Stimulated activated CD8-positive, alpha-beta memory T cell treated with anti-CD3 and anti-CD28 coated beads, Interleukin-7, amount 100 ng/mL, for 1 hour (primary cell): ENCODE data around the gene ZBTB38.

Experiments
- DNase-seq, 2 donors: peaks; one replicate each; pipeline ENCODE4 v3.0.0-alpha.2; 2020; ENCODE audit warnings: low read depth in 2 of 2

ZBTB38 gene

GRCh38 chr3:141337523-141337854 is 30.8 kb upstream of the ZBTB38 start:
- no peak for DNase-seq

DNA sequence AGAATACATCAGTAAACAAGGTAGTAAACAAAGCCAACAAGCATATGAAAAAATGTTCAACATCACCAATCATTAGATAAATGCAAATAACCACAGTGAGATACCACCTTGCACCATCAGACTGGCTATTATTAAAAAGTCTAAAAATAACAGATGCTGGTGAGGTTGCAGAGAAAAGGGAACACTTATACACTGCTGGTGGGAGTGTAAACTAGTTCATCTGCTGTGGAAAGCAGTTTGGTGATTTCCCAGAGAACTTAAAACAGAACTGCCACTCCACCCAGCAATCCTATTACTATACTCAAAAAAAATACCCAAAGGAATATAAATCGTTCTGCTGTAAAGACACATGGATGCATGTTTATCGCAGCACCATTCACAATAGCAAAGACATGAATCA is 30.3 kb upstream of the ZBTB38 start:
- DNase-seq: no peak

- no peak for DNase-seq
Observed at GRCh38 chr3:141338881-141339280, 29.4 kb upstream of the ZBTB38 start.

DNA sequence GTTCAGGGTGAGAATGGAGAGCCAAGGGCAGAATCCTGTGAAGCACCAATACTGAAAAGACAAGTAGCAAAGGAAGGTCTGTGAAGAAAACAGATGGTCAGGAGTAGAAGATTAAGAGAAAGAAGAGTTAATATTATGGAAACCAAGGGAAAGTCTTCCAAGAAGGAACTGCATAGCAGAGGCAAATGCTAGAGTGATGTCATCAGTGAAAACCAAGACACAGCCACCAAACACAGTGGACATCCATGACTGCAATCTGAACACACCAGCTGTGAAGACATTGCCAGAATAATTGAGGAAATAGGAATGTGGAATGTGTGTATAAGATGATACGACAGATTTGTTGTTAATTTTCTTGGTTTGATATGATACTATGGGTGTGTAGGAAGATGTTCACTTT is 26.8 kb upstream of the ZBTB38 start:
- no peak for DNase-seq

DNA sequence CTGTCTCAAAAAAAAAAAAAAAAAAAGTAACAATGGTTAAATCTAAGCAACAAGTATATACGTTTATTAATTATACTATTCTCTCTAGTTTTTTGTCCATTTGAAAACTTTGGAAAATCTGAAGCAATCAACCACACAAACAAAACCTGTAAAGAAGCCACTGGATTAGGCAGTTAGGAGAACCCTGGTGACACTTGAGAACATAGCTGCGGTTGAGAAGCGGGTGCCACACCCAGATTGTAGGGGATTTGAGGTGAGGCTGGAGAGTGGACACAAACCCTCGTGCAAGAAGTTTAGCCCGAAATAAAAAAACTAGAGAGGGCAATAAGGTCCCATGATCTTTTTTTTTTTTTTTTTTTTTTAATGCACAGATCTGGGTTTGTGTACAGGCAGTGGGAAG is 25.9 kb upstream of the ZBTB38 start:
- no peak for DNase-seq

DNA sequence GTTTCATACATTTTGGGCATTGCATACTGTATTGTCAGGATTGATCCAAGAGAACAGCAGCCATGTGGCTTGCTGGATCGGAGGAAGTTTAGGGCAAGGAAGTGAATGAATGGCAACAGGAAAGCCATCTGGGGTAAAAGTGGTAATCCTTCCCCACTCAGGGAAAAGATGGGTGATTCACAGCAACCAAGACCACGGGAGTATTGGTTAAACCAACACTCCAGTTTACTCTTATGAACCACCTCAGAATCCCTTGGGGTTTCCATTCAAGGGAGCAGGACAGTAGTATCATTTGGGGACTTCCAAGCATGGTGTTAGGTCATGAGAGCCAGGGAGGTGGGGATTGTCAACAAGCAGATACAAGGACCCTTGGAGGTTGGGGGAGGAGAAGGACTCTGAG is 25.2 kb upstream of the ZBTB38 start:
- no peak for DNase-seq

- no peak for DNase-seq
Observed at GRCh38 chr3:141343865-141344271, 24.4 kb upstream of the ZBTB38 start.

DNA sequence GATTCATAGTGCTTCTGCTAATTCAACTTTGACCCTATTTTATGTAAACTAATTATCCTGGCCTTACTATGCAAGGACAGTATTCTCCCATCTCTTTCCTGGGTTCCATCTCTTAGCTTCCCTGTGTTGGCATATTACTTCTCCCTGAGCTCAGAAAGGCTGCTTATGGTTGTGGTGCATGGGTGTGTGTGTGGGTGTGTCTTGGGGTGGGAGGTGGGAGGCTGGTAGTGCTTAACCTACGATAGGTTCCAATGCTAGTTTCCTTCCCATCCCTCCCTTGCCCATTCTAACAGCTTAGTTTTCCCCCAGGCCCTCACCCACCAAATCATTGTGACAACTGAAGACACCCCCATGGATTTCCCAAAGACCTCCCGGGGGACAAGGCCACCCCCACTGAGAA is 22.8 kb upstream of the ZBTB38 start:
- no peak for DNase-seq

DNA sequence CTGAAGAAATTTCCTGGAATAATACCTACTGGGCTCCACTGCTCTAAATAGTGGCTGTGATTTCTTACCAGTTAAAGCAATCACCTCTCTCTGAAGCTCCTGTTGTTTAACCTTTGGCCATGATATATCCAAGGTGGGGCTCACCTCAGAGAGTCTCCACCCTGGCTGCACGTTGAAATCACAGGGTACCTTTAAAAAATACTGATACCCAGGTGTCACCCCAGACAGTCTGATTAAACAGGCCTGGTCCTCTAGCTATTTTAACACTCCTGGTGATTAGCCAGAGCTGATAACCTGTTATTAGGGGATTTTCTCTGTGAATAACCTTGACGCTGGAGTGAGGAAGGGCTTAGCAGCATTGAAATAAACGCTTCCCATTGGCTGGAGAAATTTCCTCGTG is 22.3 kb upstream of the ZBTB38 start:
- DNase-seq: no peak

DNA sequence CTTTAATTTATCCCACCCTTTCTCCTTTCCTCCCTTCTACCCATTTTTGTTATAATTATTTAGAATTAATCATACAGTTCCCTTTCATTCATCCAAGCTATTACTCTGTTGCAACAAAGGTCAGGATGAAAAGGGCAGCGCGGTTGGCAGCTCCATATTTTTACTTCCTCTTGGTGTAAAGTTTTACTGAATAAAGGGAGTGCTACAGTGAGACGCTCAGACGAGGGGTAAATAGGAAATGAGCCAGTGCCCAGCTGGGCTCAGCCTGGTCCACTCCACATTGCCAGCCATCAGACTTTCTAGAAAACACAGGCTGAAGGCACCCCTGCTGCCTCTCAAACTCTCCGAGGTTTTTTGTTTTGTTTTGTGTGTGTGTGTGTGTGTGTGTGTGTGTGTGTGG is 21.9 kb upstream of the ZBTB38 start:
- no peak for DNase-seq

DNA sequence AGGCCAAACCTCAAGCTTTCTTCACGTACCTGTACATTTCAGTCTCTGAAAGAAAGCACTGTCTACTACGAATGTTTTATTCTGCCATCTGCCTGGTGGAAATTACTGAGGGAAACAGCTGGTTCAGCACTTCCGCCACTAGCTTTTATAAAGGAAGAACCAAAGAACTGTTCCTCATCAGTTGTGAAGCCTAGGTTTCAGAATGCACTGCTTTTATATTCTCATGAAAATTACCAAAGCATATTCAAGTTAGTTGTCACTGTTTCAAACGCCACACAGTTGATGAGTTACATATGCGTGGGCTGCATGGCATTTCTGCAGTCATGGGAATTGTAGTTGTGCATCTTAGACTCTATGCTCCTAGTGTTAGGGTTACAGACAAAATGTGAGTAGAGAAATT is 21.5 kb upstream of the ZBTB38 start:
- no peak for DNase-seq

- no peak for DNase-seq
Observed at GRCh38 chr3:141348837-141349236, 19.5 kb upstream of the ZBTB38 start.

DNA sequence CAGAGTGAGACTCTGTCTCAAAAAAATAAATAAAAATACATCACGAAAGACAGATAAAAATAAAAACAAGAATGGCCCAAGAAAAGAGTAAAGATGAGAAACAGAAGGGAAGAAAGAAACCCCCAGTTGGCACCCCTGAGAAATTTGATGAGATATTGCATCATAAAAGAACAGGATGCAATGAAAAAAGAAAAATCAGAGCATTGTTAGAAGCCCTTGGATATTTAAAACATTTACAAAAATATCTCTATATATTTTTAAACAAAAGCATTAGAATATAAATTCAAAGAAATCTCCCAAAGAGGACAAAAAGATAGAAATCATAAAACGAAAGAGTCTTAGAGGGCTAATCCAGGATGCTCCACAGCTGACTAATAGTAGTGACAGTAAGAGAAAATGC is 18.6 kb upstream of the ZBTB38 start:
- DNase-seq: no peak

DNA sequence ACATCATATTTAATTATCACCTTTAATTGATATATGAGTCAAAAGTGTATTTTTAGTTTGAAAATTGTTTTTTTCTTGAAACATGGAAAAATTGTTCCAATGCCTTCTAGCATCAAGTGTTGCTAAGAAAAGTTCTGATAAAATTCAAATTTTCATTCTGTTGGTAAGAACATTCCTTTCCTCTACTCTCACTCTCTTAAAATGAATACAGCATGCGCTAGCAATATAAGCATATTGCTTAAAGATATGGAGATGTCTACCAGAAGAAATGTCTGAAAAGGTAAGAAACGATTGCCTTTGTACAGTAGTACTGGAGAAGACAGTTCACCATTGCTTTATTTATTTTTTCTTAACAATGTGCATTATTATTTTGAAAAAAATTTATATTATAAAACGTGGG is 17.6 kb upstream of the ZBTB38 start:
- DNase-seq: no peak

DNA sequence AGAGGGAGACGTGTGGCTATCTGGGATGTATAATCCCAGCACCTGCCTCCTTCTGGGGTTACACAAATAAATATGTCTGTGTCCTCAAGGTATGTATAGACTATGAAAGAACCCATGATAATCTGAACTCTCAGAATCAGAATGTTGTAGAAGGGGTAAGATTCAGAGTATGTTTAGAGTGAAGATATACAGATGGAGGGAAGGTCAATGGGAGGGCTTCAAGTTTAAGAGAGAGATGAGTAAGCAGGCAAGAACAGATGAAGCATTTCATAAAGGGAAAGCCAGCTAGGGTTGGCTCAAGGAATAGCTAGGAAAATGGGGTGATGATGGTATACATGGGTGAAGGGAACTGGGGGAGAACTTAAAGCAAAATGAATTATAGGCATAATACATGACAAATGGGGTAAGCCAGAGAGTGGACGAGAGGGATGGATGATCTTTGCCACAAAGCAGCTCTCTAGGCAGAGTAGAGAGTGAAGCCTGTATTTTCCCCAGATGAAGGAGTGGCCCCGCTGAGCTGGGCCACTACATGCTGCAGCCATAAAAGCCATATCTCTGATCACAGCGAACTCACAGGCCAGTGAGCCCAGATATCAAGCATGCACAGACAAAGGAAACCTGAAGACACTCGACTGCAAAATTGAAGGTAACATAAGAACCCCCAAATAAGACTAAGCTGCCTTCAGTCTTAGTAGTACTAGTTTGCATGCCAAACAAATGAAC is 15.9 kb upstream of the ZBTB38 start:
- DNase-seq: no peak

DNA sequence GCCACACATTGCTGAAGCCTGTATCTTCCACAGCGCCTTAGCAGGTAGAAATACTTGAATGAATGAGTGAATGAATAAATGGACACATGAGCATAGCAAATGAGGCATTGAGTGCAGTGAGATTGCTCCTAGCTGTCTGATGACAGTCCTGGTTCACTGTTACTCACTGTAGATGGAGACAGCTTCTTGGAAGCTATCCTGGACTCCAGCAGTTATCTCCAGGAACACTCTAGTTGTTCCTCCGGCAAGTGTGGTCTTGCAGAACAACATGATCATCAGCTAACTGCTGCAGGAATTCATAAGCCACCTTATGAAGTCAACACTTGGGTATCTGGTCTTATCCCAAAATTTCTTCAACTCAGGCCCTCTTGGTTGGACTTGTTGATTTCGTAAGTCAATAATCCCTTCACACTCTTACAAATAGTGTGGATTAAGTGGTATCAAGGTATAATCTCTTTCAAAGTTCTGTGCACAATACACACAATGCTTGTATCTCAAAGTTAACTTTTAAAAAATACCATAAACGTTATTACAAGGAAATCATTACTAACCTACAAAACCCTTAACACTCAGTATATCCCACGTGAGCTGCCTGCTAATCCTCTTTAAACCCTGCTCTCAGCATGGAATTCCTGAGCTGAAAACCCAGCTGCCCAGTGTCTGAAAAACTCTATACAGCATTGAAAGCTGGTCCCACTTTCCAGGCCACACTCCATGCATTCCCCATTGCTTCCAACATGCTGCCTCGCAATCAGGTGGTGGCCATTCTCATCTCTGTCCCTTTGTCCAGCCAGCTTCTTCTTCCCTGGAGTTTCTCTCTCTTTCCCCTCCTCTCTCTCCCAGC is 14.4 kb upstream of the ZBTB38 start:
- DNase-seq: no peak

GRCh38 chr3:141354517-141354916 is 13.8 kb upstream of the ZBTB38 start:
- no peak for DNase-seq

GRCh38 chr3:141355242-141355641 is 13.1 kb upstream of the ZBTB38 start:
- no peak for DNase-seq

- DNase-seq: no peak
Observed at GRCh38 chr3:141356046-141356445, 12.3 kb upstream of the ZBTB38 start.

DNA sequence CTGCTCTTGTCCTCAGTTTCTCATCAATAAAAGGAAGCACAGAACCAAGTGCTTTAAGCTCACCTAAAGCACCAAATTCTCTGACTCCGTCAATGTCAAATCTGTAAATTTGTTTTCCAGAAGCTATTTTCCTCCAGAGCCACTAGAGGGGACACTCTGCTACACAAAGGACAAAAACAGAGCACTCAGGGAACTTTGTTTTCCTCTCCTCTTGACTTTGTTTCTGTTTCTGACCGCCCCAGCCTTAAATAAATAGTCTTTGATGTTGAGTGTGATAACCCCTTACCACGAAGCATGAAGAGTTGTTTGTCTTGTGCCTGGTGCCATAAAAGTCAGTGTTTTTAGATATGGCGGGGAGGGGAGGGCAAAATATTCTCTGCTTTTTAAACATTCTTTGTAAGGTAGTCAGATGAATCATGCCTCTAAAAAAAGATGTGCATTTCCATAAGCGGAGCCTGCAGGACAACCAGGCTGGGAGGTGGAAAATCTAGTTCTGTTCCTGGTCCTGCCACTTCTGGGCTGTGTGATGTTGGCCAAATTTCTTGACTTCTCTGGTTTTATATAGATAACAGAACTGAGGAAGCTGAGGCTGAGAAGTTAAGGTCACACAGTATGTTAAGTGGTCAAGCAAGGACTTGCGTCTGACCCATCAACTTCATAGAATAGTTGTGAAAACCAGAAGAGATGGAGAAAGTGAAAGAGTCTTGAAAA is 7.3 kb upstream of the ZBTB38 start:
- no peak for DNase-seq

- DNase-seq: no peak
Observed at GRCh38 chr3:141362736-141363135, 5.6 kb upstream of the ZBTB38 start.

DNA sequence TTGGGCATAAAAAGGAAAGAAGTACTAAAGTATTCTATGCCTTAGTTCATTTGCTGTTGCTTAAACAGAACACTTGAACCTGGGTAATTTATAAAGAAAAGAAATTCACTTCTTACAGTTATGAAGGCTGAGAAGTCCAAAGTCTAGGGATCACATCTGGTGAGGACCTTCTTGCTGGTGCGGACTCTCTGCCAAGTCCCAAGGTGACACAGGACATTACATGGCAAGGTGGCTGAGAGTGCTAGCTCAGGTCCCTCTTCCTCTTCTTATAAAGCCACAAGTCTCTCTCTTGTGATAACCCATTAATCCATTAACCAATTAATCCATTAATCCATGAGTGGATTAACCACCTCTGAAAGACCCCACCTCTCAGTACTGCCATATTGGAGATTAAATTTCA is 3.1 kb upstream of the ZBTB38 start:
- DNase-seq: no peak
